GM18502 (cell line): ENCODE results near the gene MRGPRG.

Experiments used
- ATAC-seq: cut with Tn5 transposase; IDR thresholded peaks from one replicate; pipeline ENCODE4 v1.9.1; 2021; ENCODE audit warnings: mild to moderate bottlenecking; ENCODE audit not compliant: unreplicated experiment, poor library complexity

The MRGPRG gene

DNA sequence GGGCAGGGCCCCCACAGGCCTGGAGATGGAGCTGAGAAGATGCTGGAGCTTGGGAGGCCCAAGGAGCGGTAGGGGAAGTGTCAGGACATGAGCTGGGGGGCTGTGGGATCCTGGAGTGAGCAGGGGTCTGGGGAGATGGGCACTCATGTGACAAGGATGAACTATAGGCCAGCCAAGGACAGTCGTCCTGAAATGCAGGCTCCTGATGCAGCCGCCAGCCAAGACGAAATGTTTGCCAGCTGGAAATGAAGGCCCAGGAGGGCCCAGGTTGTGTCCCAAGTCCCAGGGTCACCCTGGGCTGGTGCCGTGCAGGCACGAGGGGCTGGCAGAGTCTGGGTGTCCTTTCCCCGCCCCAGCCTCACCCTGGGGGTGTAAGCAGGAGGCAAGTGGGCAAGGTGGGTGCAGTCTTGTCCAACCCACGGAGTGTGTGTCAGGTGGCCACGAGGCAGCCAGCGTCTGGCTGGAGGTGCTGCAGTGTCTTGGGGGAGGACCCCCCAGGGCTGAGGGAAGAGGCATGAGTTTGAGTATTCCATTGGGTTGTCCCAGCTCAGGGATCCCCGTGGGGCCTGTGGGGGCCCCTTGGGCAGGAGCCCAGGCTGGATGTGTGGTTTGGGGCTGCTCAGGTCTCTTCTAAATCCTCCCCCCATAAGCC lies 21.4 kb downstream of the MRGPRG start:
- no peak for ATAC-seq

DNA sequence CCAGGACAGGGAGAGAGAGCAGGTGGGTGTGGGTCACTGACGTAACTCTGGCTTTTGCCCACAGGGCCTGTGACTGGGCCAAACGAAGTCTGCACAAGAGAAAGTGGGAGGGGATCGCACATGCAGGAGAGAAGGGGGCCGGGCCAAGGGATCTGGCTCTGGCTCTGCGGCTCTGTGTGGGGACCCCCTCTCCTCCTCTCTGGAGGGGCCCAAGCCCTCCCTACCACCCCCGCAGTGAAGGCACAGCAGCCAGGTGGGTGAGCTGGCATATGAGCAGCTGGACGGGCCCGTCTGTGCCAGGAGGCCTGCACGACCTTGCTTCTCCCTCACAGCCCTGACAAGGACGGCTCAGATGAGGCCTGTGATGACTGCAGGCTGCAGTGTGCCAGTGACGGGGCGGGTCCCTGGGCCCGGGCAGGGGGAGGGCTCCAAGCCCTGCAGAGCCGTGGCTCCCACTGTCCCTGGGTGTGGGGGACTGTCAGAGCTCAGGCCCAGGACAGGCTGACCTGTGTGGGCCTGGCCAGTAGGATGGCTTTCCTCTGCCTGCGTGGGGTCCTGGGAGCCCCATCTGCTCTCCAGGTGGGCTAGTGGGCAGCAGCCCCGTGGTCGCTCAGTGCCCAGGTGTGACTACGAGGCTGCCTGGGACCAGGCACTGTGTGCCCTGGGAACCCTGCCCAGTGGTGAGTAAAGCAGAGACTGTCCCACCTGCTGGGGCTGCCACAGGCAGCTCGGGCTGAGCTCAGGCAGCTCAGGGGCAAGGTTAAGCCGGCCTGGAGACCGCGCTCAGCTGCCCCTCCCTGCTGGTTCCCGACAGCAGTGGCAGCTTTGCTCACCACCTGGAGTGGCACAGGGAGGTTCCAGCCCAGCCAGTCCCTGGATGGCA lies 22.2 kb downstream of the MRGPRG start:
- ATAC-seq: no peak

DNA sequence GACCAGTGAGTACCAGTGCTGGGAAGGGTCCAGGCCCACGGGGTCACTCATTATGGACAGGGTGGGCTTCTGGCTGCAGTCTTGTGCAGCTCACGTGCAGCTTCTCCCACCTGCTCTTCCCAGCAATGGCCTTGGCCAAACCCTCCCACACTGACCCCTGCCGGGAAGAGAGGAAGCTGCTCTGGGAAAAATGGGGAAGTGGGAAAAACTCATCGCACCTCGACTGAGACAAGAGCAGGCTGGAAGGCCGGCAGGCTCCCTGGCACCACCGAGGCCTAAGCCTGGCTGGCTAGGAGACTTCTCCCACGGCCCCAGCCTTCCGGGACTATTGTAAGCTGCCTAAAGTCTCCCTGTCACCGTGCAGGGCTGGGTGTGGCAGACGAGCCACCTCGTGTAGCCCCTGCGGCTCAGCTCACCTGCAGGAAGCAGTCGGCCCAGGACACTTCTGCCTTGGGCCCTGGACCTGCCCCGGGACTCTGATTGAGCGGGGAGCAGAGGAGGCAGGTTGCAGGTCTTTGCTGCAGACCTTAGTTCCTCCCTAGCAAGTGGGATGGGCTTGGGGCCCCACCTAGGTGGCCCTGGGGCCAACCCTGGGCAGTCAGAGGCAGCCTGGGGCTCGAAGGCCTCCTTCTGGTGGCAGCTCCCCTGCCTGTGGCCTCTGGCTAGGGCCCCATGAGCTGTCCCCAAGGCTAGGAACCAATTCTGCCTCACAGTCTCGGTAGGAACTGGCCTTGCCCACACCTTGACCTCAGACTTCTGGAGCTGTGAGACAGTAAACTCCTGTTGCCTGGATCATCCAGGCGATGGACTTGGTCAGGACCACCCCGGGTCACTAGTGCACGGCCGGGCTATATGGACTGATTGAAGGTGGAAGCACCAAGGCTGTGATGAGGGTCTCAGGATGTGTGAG lies 23.1 kb downstream of the MRGPRG start:
- ATAC-seq: no peak

DNA sequence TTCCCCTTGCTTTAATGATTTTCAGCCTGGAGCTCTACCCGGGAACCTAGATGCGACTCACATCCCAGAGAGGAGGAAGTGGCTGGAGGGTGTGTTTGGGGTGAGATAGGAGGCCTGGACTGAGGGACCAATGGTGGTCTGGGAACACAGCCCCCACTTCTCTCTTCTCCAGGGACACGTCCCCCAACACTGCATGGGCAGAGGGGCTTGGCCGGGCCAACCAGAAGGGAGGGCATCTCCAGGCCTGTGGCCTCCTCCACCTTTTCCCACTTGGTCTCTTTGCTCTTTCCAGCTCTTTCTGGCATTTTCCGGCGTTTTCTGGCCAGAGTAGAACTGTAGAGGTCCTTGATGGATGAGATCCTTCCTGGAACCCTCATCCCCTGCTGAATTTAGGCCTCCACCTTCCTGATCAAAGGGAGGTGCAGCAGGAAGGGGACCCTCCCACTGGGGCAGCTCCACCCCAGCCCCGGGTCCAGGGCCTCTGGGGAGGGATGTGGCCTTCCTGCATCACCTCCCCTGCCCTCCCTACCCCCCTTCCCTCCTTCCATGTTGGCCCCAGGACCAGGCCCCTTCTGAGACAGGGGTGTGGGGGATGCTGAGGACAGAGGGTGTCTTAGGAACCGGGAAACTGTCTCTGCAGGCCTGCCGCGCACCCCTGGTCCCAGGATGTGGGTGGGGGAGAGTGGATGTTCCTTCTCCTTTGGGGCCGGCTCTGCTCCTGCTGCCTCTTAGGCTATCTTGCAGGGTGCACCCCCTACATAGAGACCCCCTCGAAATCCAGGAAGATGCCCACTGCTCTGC lies 24.4 kb downstream of the MRGPRG start:
- no peak for ATAC-seq

DNA sequence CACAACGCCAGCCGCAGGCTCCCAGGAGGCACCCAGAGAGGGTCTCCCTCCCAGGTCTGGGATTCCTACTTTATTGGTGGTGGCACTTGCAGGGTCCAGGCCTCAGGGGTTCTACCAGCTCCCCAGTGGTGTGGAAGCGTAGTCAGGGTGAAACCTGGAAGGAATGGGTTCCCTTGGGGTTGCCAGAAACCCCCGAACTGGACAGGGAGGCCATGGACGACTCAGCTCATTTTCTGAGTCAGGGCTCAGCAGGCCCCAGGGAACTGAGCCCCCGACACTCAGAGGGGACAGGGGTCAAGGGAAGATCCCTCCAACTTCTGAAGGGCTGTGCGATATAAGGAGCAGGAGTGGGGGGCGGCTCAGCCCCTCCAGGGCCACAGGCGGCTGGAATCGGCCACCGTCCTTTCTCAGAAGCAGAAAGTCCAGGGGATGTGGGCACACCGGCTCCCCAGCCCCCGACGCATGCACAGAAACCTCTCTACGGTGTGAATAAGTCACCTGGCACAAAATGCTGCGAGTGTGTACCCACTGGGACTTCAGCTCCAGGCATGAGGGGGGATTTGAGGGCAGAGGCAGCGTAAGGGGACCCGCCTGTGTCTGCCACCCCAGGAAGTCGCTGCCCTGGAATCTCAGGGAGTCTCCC lies 25.1 kb downstream of the MRGPRG start:
- ATAC-seq: no peak

DNA sequence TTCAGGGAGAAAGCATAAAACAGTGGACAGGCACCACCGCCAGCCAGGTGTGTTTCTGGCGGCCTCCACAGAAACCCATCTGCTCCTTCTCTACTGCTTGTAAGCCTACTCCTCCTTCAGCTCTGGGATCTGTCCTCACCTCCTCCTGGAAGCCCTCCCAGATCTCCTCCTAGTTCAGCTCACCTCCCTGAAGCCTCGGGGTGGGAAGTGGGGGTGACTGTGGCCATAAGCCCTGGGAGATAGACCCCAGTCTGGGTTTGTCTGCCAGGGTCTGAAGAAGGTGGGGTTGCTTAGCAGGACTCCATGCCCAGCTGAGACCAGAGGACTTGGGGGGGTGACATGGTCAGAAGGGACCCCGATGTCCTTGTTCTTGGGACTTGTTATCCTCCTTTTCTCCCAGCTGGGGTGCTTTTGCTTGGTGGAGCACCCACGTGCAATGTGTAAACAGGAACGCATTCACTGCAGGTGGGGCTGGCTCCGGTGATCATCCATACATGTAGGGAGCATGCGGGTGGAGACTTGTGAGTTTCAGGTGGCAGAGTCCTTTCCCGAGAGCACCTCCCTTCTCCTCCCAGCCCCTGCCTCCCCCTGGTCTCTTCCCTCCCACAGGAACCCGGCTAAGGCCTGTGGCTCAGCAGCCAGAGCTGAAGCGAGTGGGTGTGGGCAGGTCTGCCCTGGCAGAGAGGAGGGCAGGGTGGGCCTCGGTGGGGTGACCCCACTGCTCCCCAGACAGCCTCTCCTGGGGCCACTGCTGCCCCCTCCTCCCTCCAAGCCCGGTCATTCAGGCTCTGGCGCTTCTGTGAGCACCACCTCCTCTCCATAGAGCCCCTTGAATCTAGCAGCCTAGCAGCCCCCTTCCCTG lies 25.9 kb downstream of the MRGPRG start:
- no peak for ATAC-seq

DNA sequence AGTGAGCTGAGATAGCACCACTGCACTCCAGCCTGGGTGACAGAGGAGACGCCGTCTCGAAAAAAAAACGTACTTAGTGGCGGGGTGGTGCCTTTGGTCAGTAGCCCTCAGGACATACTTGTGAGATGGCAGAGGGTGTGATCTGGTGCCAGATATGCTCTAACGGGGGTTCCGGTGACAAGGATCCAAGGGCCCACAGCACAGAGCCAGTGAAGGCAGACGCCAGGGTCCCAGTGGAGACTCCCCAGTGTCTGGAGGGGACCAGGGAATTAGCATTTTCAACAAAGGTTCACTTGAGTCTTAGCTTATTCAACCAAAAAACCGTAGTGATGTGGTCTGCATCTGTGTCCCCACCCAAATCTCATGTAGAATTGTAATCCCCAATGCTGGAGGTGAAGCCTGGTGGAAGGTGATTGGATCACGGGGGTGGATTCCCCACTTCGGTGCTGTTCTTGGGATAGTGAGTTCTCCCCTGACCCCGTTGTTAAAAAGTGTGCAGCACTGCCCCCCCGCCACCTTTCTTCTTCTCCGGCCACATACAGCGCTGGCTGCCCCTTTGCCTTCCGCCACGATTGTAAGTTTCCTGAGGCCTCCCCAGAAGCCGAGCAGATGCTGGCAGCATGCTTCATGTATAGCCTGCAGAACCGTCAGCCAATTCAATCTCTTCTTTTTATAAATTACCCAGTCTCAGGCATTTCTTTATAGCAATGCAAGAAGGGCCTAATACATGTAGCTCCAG lies 26.9 kb downstream of the MRGPRG start:
- ATAC-seq: no peak

DNA sequence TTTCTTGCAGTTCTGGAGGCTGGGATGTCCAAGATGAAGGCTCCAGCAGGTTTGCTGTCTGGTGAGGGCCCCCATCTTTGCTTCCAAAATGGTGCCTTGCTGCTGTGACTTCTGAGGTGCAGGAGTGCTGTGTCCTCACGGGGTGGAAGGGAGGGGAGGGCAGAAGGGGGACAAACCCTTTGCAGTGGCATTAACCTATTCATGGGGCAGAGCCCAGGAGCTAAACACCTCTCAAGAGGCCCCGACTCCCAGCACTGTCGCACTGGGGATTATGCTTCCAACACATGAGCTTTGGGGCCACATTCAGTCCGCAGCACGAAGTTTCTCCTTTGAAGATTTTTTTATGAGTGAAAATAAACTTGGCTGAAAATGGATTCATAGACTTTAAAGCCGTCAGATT lies 28.0 kb downstream of the MRGPRG start:
- ATAC-seq: no peak

DNA sequence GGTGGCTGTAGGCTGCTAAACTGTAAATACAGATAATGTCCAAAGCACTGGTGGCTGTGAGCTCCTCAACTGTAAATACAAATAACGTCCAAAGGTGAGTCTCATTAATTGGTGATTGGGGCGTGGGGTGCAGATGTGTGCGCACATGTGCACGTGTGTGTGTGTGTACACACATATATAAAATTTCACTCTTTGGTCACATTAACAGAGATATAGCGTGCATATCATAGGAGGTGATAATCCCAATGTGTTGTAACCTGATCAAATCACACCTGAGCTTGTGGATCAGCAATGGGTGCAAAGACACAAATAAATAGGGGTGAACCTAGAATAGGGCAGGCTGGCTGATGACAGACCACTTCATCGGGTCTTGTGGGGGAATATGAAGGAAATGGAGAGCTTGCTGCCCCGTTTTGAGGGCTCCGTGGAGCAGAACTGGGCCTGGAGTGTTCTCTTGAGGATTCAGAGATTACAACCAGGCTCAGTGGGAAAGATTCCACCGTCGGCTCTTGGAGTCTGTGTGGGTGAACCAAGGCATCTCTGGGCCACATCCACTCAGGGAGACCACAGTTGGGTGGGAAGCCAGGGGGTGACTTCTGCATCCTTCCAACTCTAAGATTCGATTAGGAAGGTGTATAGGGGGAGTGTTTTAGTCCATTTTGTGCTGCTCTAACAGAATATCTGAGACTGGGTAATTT lies 28.6 kb downstream of the MRGPRG start:
- ATAC-seq: no peak

DNA sequence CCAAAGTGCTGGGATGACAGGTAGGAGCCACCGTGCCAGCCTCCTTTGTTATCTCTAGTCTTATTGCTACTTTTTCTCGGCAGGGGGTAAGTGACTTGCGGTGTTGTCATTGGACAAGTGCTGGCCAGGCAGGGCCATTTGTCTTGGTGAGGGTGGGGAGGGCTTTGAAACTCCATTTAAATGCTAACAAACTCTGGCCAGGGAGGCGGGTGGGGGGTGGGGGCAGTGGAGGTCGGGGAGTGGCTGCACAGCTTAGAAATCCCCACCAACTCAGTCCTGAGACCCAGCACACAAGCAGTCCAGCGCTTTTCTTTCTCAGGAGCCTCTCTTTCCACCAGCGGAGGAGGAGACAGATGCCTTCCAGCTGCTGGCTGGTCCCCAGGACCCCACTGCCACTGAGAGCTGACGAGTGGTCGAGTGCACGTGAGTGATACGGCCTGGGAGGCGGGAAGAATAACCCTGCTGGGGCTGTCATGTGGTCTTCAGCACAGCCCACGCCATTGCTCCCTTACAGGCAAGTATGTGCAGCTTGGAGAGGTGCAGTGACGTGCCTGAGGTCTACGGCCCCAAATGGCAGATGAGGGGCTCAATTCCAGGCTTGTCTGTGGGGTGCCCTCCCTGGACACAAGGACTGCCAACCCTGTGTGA lies 29.3 kb downstream of the MRGPRG start:
- ATAC-seq: no peak

DNA sequence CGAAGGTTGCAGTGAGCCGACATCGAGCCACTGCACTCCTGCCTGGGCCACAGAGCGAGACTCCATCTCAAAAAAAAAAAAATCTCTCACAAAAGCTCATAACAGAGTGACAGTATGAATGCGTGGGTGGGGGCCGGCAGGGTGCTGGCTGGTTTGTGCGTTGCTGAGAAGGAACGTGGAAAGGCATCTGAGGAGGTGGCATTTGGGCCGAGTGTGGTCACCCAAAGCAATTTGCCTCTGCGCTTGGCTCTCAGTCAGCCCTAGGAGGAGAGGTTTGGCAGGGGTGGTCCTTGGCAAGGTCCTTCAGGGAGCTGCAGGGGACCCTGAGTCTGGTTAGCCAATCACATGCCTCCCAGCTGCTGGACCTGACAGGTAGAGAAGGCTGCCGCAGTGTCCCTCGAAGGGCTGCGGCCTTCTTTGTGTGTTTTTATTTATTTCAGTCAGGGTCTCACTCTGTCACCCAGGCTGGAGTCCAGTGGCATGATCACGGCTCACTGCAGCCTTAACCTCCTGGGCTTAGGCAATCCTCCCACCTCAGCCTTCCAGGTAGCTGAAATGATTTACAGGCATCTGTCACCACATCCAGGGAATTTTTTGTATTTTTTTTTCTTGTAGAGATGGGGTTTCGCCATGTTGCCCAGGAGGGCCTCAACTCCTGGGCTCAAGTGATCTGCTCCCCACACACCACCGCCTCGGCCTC lies 30.0 kb downstream of the MRGPRG start:
- no peak for ATAC-seq

DNA sequence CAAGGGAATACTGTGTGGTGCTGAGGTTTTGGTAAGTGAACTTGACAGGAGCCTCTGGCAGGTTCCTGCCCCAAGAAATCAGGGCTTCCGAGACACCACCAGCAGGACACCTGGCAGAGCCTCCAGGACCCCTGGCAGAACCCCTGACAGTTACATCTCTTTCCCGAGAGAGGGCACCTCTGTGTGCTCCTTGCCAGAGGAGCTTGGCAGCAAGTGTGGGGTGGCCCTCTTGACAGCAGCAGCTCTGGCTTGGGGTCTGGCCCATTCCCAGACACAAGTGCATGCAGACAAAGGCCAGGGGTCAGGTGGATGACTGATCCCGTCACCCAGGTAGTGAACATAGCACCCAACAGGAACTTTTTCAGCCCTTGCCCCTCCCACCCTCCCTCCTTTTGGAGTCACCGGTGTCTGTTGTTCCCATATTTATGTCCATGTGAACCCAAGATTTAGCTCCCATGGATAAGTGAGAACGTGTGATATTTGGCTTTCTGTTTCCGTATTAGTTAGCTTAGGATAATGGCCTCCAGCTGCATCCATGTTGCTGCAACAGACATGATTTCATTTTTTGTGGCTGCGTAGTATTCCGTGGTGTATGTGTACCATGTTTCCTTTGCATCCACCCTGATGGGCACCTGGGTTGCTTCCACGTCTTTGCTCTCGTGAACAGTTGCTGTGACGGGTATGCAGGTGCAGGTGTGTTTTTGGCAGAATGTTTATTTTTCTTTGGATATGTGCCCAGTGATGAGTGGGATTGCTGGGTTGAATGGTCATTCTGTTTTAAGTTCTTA lies 32.3 kb downstream of the MRGPRG start:
- no peak for ATAC-seq

DNA sequence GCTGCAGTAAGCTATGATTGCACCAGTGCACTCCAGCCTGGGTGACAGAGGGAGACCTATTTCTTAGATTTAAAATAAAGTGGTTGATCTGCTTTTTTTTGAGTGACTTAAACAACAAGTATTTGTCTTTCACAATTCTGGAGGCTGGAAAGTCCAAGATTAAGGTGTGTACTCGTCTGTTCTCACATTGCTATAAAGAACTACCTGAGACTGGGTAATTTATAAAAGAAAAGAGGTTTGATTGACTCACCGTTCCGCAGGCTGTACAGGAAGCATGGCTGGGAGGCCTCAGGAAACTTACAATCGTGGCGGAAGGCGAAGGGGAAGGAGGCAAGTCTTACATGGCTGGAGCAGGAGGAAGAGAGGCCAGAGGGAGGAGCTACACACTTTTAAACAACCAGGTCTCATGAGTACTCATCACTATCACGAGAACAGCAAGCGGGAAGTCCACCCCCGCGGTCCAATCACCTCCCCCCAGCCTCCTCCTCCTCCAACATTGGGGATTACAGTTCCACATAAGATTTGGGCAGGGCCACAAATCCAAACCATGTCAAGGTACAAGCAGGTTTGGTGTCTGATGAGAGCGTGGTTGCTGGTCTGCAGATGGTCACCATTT lies 33.8 kb downstream of the MRGPRG start:
- no peak for ATAC-seq

DNA sequence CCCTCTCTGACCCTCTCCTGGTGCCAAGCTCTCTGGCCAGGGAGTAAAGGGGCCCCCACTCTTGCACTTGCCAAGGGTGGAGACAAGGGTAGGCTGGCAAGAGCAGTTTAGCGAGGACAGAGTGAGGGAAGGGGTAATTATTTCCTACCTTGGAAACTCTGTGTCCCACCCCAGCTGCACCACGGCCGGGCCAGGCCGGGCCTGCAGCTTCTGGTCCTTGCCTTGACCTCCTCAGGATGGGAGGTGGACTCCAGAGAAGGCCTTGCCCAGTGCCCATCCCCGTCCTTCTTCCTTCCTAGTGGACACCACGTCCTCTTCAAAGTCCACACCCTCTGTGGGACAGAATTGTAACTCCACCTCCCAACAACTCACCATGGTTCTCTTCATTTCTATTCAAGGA lies 35.1 kb downstream of the MRGPRG start:
- ATAC-seq: no peak

DNA sequence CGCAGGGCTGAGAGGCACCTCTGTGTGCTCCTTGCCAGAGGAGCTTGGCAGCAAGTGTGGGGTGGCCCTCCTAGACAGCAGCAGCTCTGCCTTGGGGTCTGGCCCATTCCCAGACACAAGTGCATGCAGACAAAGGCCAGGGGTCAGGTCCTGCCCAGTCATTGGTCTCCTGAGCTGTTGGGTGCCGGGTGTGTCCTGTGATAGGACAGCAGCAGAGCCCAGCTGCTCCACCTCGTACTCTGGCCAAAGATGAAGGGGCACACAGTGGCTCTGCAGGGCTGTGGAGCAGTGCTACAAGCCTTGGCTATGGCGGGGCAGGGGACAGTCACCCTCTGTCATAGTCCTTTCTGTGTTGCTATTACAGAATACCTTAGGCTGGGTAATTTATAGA lies 36.2 kb downstream of the MRGPRG start:
- no peak for ATAC-seq
